GM21619 (cell line): Measurements from ENCODE around the gene CLTC.
"Not testable (repeated sequence)": the region's sequence is repeated elsewhere in the genome, so short reads cannot be mapped to it uniquely, and the experiment has no call there.

Experiments used
- ATAC-seq: cut with Tn5 transposase; IDR thresholded peaks from one replicate; pipeline ENCODE4 v1.9.1; 2021; ENCODE audit not compliant: unreplicated experiment

The CLTC gene

GRCh38 chr17:59633658-59634359 lies 14.1 kb downstream of the CLTC start:
- no peak for ATAC-seq

DNA sequence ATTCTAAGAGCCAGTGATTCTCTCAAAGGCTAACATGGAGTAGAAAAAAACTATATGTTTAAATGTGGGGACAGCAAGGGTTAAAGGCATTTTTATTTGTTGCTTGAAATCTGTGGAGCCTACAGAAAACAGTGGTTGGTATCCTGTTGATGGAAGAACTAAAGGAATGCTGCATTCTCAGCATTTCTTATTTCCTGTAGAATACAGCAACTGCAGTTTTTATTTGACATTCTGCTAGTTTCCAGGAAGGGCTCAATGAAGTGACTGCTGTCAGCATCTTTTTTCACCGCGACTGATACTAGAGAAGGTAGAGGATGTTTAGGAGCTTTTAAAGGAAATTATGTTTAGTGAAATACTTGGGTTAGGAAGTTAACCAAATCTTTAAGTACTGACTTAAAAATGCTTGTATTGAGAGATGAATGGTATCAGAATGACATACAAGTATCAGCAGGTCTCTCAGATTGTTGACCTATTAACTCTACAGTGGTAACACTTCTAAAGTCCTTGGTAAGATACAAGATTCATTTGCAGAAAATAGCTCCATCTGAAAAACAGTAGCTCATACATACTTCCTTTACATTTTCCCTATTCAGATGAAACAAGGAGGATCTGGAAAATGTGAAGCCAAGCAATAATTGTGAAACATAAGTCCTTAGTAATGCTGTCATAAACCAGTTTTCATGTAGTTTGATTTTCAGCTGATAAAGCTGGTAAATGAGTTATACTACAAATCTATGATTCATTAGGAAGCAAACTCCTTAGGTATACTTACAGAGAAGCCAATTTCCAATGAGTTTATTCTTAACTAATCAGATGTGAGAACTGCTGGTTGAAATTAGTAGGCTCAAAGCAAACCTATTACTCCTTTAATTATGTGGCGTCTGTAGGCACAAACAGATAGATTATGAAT lies 15.2 kb downstream of the CLTC start:
- peak; percentile 56 for ATAC-seq

DNA sequence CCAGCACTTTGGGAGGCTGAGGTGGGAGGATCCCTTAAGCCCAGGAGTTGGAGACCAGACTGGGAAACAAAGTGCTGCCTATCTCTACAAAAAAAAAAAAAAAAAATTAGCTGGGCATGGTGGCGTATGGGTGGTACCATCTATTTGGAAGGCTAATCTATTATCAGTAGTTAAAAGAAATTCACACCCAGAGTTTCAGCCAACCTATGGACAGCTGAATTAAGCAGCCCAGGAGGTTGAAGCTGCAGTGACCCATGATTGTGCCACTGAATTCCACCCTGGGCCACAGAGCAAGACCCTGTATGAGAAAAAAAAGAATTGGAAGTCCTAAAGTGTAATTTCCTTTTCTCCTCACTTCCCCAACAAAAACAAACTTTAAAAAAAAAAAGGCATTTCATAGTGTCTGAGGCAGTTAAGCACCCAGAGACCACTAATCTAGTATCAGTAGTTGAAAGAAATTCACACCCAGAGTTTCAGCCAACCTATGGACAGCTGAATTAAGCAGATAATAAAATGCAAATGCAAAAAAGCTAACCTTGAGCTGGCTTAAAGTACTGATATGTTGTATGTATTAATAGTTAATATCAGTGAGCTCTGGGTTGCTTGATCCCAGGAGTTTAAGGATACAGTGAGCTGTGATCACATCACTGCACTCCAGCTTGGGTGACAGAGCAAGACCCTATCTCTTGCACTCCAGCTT lies 18.1 kb downstream of the CLTC start:
- ATAC-seq, result no peak

- ATAC-seq, result no peak
These were observed 18.9 kb downstream of the CLTC start for GRCh38 chr17:59638553-59638952.

DNA sequence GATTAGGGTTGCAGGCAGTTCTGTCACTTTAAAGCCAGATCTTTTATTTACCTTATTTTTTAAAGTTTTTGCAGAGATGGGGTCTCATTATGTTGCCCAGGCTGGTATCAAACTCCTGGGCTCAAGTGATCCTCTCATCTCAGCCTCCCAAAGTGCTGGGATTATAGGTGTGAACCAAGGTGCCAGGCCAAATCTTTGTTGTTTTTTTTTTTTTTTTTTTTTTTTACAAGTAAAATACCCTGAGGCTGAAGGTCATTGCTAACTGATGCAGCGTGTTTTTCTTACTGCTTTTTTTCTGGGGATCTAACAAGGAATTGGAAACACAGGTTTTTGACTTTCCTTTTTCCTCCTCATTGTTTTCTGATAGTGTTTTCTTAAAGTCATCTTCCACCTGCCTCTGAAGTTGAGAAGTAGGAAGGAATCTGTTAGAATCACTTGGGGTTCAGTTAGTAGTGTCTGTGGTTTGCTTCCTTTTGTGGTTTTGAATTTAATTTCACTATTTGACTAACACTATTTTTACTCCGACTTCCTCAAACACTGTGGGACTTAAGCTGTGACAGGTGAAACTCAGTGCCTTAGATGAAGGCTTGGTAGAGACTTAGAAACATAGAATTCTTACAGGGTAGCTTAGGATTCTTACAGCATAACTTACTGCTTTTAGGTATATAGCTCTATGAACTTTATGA lies 22.2 kb downstream of the CLTC start:
- peak; percentile 86 for ATAC-seq

GRCh38 chr17:59642565-59642964 lies 22.9 kb downstream of the CLTC start:
- no peak for ATAC-seq

DNA sequence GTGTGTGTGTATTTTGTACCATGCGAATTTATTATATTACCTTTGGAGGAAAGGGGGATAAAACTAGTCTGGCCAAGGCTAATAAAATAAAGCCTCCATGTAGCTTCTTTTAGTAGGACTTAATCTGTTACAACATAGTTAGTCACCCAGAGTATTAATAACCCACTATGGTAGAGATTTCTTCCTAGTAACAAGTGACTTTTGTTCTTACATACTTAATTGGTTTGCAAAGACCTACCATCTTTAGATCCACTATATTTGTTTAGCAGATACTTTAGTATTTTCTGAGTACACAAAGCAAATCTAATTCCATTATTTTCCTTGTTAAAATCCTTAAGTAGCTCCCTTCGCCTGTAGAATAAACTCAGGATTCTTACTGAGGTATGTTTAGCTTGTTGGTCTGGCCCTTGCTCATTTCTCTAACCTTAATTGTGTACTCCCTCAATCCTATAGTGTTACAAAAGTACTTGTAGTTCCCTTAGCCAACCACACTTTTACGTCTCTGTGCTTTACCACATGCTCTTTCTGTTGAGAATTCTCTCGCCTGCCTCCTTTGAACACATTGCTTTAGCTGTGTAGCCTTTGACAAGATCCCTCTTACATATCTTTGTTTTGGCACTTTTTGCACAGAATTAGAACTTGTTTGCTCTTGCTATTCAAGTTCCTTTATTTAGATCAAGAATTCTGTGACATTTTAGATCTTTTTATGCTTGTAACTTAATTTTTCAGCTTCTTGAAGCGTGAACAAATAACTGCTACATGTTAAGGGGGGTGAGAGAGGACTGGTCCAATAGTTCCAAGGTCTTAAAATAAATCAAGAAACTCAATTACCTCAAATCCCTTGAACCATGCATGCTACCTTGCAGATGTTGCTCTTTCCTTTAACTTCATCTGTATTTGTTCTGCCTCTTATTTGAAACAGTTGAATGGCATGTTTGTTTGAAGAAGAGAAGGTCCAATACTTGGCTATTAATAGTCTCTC lies 23.8 kb downstream of the CLTC start:
- no peak for ATAC-seq

DNA sequence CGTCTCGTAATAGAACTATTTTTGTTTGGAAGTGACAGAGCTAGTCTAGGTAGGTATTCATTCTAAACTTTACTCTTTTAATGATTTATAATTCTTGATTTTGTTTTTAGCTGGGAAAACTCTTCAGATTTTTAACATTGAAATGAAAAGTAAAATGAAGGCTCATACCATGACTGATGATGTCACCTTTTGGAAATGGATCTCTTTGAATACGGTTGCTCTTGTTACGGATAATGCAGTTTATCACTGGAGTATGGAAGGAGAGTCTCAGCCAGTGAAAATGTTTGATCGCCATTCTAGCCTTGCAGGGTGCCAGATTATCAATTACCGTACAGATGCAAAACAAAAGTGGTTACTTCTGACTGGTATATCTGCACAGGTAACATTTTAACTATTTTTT lies 27.6 kb downstream of the CLTC start:
- ATAC-seq, result no peak

- ATAC-seq, result no peak
These were observed 30.2 kb downstream of the CLTC start for GRCh38 chr17:59649886-59650285.

DNA sequence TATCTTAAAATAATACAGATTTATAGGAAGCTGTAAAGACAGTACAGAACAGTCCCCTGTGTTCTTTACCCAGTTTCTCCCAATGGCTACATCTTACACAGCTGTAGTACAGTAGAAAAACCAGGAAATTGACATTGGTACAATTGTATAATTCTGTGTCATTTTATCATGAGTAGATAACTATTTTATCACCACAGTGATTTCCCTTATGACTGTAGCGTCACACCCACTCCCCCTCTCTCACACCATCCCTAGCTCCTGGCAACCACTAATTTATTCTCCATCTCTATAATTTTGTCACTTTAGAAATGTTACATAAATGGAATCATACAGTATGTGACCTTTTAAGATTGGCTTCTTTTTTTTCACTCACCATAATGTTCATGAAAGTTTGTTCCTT lies 30.9 kb downstream of the CLTC start:
- no peak for ATAC-seq

GRCh38 chr17:59651346-59651745 lies 31.7 kb downstream of the CLTC start:
- no peak for ATAC-seq

DNA sequence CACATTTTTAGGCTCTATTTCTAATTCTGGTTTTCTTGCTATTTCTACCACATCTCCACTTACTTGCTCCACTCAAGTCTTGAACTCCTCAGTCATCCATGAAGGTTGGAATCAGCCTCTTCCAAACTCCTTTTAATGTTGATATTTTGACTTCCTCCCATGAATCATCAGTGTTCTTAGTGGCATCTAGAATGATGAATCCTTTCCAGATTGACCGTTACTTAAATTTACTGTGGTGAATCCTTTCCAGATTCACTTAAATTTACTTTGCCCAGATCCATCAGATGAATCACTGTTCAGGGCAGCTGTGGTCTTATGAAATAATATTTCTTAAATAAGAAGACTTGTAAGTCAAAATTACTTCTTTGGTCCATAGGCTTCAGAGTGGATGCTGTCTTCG lies 32.4 kb downstream of the CLTC start:
- no peak for ATAC-seq

- not testable (repeated sequence) for ATAC-seq
These were observed 36.9 kb downstream of the CLTC start for GRCh38 chr17:59656624-59657023.

DNA sequence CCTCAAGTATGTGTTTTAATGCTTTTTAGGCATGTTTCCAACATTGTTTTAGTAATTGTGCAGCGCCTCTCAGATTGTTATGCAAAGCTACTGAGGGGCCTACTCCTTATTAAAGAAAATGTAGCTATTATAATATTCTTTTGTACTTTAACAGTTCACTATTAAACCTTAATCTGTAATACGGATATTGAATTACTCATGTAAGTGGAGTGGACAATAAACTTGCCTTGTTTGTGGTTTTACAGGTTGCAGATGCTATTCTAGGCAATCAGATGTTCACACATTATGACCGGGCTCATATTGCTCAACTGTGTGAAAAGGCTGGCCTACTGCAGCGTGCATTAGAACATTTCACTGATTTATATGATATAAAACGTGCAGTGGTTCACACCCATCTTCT lies 46.5 kb downstream of the CLTC start:
- no peak for ATAC-seq

- no peak for ATAC-seq
These were observed 49.1 kb downstream of the CLTC start for GRCh38 chr17:59668816-59669215.

- peak; percentile 70 for ATAC-seq
These were observed 49.7 kb downstream of the CLTC start for GRCh38 chr17:59669411-59669810.

- no peak for ATAC-seq
These were observed 50.2 kb downstream of the CLTC start for GRCh38 chr17:59669944-59670343.

DNA sequence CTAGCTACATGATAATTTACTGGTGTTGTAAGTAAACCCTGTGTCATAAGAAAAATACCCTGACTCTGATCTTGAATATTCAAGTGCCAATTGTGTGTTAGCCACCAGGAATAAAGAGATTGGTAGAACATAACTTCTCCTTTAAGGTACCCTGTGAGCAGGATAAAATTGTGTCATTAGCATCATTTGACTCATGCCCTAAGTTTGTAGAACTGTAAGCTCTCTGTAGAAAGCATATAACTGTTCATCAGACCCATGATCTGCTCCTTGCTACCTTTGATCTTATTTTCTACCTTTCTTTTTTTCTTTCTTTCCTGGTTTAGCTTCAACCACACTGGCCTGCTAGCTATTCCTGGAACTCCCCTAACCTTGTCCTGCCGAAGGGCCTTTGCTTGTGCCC lies 51.7 kb downstream of the CLTC start:
- ATAC-seq, result no peak

DNA sequence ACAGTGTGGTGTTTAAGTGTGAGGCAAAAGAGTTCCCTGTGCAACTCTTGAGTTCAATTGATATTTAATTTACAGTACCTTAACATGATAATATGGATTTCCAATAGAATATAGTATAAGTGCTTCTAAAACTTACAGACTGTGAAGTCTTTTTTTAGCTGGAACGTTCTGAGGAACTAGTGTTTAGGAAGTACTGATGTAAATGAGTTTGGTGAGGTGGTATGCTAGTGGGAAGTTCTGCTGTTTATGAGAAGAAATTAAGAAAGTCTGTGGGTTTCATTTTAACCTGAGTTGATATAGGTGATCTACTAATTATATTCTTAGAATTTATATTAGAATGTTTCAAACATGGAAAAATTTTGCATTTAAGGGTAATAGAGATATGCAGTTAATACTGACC lies 55.5 kb downstream of the CLTC start:
- no peak for ATAC-seq

DNA sequence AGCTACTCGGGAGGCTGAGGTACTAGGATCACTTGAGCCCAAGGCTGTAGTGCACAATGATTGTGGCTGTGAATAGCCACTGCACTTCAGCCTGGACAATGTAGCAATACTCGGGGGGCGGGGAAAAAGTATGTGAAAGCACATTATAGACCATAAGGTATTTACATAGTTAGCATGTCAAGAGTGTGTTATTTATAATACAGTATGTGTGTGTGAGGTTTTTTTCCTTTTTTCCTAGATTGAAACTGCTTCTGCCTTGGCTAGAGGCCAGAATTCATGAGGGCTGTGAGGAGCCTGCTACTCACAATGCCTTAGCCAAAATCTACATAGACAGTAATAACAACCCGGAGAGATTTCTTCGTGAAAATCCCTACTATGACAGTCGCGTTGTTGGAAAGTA lies 57.0 kb downstream of the CLTC start:
- ATAC-seq, result no peak
